ENCODE data around the gene PGLYRP3. TPM values are rescaled to one million over a fixed set of nuclear protein-coding genes. Genes with fewer than 3 reads are reported as not detected.

PGLYRP3 gene
- total RNA-seq, 1 donor from 2014 or later, result 0.87 TPM

DNA sequence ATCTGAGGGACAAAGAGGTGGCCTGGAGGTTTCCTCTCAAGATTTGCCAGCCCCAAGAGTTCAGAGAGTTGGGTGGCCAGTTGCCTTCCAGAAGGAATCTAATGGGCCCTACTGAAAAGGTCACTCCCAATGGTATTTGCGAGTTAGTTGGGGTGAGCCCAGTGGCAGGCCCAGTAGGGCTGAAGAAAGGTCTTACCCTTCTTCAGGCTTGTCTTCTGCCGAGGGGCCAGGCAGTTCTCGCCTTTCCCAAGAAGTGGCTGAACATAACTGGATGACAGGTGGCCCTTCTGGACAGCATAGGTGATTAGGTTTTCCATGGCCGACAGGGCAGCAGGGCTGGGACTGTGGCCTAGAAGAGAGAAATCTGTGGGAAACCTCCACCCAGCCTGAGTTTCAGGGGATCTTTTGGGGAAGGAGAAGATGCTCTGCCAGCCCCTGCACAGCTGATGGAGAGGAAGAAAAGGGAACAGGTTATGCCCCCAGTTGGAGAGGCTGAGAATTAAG, 28.7 kb upstream of the PGLYRP3 start:
- H3K27ac Mint-ChIP-seq, result no peak overlapping the region
- TF ChIP-seq, protein P1, sequence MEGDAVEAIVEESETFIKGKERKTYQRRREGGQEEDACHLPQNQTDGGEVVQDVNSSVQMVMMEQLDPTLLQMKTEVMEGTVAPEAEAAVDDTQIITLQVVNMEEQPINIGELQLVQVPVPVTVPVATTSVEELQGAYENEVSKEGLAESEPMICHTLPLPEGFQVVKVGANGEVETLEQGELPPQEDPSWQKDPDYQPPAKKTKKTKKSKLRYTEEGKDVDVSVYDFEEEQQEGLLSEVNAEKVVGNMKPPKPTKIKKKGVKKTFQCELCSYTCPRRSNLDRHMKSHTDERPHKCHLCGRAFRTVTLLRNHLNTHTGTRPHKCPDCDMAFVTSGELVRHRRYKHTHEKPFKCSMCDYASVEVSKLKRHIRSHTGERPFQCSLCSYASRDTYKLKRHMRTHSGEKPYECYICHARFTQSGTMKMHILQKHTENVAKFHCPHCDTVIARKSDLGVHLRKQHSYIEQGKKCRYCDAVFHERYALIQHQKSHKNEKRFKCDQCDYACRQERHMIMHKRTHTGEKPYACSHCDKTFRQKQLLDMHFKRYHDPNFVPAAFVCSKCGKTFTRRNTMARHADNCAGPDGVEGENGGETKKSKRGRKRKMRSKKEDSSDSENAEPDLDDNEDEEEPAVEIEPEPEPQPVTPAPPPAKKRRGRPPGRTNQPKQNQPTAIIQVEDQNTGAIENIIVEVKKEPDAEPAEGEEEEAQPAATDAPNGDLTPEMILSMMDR (conservative IDR thresholded peaks at IDR 0.05), result no peak
- no peak overlapping the region for H3K4me3 Mint-ChIP-seq
- no peaks in the 10 kb centered on the region for H3K9me3 Mint-ChIP-seq
- peaks cover 9% of the 10 kb centered on the region for H3K27me3 Mint-ChIP-seq
- no peaks in the 10 kb centered on the region for H3K36me3 Mint-ChIP-seq
- no peak for DNase-seq (ENCODE audit: extremely low spot score, unreplicated experiment)
- H3K4me1 Mint-ChIP-seq (ENCODE audit: unreplicated experiment), result peaks cover 10% of the 10 kb centered on the region

DNA sequence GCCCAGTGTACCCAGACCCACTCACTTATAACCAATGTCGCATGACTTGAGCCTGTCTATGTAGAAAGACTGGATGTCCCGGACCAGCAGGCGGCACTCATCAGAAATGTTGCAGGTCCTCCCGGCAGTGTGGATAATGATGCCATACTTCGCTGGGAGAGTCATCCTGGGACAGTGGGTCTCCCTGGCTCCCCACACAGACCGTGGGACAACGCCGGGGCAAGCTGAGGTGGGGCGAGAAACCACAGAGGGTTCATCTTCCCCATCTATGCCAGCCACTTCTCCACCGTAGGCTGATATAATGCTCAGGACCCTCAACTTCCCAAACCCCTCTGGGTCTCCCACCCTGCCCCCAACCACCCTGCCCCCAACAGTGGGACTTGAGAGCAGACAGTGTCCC, 27.6 kb upstream of the PGLYRP3 start:
- Mint-ChIP-seq H3K36me3 (no peaks in the 10 kb centered on the region), H3K27ac (no peak overlapping the region), H3K9me3 (no peaks in the 10 kb centered on the region), H3K27me3 (peaks cover 9% of the 10 kb centered on the region), H3K4me3 (no peak overlapping the region), H3K4me1 (ENCODE audit: unreplicated experiment) (peaks cover 10% of the 10 kb centered on the region)
- TF ChIP-seq, protein P1 (conservative IDR thresholded peaks at IDR 0.05), result no peak
- DNase-seq (ENCODE audit: extremely low spot score, unreplicated experiment), result no peak

DNA sequence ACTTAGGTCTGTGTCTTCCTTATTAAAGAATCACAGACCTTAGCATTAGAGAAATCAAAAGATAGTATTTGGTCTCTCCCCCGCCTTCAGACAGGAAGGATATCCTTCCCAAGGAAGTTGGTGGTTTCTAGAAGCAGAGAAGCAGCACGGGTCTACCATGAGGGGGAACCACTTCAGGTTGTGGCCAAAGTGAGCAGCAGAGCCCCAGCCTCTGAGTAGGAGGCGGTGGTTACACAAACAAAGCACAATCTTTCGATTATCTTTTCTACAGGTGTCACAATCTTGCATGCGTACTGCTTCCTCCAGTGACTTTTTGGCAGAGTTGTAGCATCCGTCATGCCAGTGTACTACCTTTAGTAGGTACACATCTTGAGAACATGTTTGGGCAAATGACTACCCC, 27.1 kb upstream of the PGLYRP3 start:
- Mint-ChIP-seq H3K4me1 (ENCODE audit: unreplicated experiment) (peaks cover 10% of the 10 kb centered on the region), H3K9me3 (no peaks in the 10 kb centered on the region), H3K27ac (no peak overlapping the region), H3K36me3 (no peaks in the 10 kb centered on the region), H3K4me3 (no peak overlapping the region), H3K27me3 (peaks cover 9% of the 10 kb centered on the region)
- TF ChIP-seq, protein P1 (conservative IDR thresholded peaks at IDR 0.05), result no peak
- no peak for DNase-seq (ENCODE audit: extremely low spot score, unreplicated experiment)

DNA sequence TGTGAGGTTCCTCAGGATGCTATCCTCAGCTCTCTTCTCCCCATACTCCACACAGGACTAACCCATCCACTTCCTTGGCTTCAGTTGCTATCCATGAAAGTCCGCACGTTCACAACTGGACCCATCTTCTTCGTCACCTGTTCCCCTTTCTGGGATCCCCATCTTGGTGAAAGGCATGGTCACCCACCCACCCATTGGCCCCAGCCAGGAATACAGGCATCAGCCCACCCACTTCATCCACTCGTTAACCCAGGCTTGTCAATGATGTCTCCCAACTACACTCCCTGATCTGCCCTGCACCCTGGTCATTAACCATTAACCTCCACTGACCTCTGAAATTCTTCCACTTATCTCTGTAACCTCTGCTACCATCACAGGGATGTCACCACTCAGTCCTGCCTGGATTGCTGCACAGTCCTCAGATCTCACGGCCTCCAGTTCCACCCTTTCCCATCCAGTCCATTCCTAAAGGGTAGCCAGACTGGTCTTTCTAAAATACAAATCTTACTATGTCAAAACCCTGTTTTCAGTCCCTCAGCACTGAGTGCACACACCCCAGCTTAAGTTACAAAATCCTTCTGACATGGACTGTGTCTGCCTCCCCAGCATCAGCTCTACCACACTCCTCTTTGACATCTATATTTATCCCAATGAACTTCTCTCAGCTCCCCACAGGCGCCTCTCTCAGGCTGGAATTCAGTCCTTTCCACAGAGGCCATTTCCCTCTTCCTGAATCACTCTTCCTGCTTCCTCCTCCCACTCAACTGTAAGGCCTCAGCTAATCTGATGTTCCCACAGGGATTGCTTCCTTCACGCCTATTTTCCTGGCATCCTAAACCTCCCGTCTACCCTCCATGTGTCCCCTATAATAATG, 25.5 kb upstream of the PGLYRP3 start:
- no peak for DNase-seq (ENCODE audit: extremely low spot score, unreplicated experiment)
- H3K27ac Mint-ChIP-seq, result no peak overlapping the region
- H3K4me1 Mint-ChIP-seq (ENCODE audit: unreplicated experiment), result peaks cover under 1% of the 10 kb centered on the region
- H3K27me3 Mint-ChIP-seq, result peaks cover 3% of the 10 kb centered on the region
- H3K9me3 Mint-ChIP-seq, result no peaks in the 10 kb centered on the region
- no peak overlapping the region for H3K4me3 Mint-ChIP-seq
- TF ChIP-seq, protein P1 (conservative IDR thresholded peaks at IDR 0.05), result no peak
- H3K36me3 Mint-ChIP-seq, result no peaks in the 10 kb centered on the region

DNA sequence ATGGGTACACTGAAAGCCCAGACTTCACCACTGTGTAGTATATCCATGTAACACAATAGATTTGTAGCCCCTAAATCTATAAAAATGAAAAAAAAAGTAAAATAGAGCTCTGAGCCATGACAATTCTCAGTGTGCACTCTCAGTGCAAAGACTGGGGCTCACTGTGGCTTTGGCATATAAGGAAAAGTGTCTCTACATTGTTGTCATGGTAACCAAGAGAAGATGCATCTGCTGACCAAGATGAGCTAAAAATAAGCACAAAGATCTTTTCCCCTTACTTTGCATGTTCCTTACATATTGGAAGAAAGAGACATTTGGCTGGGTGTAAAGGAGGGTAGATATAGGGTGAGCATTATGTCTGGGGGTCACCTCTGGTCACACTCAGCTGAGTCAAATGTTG, 23.9 kb upstream of the PGLYRP3 start:
- no peak overlapping the region for H3K27ac Mint-ChIP-seq
- no peak overlapping the region for H3K4me3 Mint-ChIP-seq
- no peaks in the 10 kb centered on the region for H3K4me1 Mint-ChIP-seq (ENCODE audit: unreplicated experiment)
- TF ChIP-seq, protein P1 (conservative IDR thresholded peaks at IDR 0.05), result no peak
- H3K9me3 Mint-ChIP-seq, result no peaks in the 10 kb centered on the region
- H3K27me3 Mint-ChIP-seq, result peaks cover 3% of the 10 kb centered on the region
- no peaks in the 10 kb centered on the region for H3K36me3 Mint-ChIP-seq
- no peak for DNase-seq (ENCODE audit: extremely low spot score, unreplicated experiment)

Data from type B pancreatic cell (in vitro differentiated cells).